GM12878 (cell line): Measurements from ENCODE around the gene SI. TPM values are rescaled to one million over a fixed set of nuclear protein-coding genes. Genes with fewer than 3 reads are reported as not detected.

Source experiments
- polyA plus RNA-seq, 11 experiments: library from polyadenylated mRNA; depleted of rRNA in 4 of 11; unstranded in 6 of 11; stranded (reverse) in 5 of 11; fragments of >200 nt; fragmentation: Nextera tagmentation in 4 of 11; fragmentation: Illumina TruSeq in 1 of 11; extraction: Ambion mirVana in 4 of 11; extraction: Trizol in 1 of 11; gene quantifications; 1 replicate in 1 of 11; 2 replicates in 10 of 11; pipeline versions ENCODE4 v1.2.1 to v1.2.3, GENCODE V29; 2011 to 2016; ENCODE audit warnings: inconsistent platforms in 2 of 11, missing spikeins in 2 of 11, low read depth in 1 of 11
- small RNA-seq: library from RNA; depleted of rRNA; stranded (forward); fragments of <200 nt; gene quantifications from one replicate; pipeline ENCODE3, GENCODE V24; 2014
- total RNA-seq, 4 experiments: library from RNA; depleted of rRNA in 3 of 4; stranded (reverse); fragments of >200 nt in 3 of 4; fragmentation: Illumina TruSeq in 1 of 4; extraction: Trizol in 1 of 4; gene quantifications; 2 replicates each; pipeline versions ENCODE4 v1.2.1 to v1.2.3, GENCODE V29; 2013 to 2021

The SI gene
- total and polyA plus RNA-seq, 10 of the 15 experiments (the other 5 are each of a cell fraction or from before 2014, with no cell fraction given), result 0.01 TPM; not detected in 9

Small RNA genes within 50 kb of the gene (small RNA-seq; reads per million reads assigned to genes)
- not detected for gene RF00019

Other genes starting within 250 kb of the SI start
- gene SLITRK3, start 117.9 kb upstream of the SI start, total RNA-seq (2014; rRNA removed), result not detected in 2 replicates
- not detected in 2 replicates for gene SLITRK3, start 117.9 kb upstream of the SI start, total RNA-seq (2014; rRNA removed; fragmentation: Illumina TruSeq; extraction: Trizol)
- not detected in 2 replicates for gene SLITRK3, start 117.9 kb upstream of the SI start, total RNA-seq (2021)
- gene SLITRK3, start 117.9 kb upstream of the SI start, polyA plus RNA-seq (2011; rRNA removed), result 0.03 TPM in 1 of 2 replicates, not detected in the other
- not detected in 2 replicates for gene SLITRK3, start 117.9 kb upstream of the SI start, polyA plus RNA-seq (2014; fragmentation: Illumina TruSeq; extraction: Trizol)
- gene SLITRK3, start 117.9 kb upstream of the SI start, polyA plus RNA-seq (2014; fragmentation: Nextera tagmentation; extraction: Ambion mirVana), result not detected
- gene SLITRK3, start 117.9 kb upstream of the SI start, polyA plus RNA-seq (2014; rRNA removed), result not detected in 2 replicates
- not detected for gene SLITRK3, start 117.9 kb upstream of the SI start, polyA plus RNA-seq (2016; fragmentation: Nextera tagmentation; extraction: Ambion mirVana)